HG03280 (cell line): ENCODE measurements around the gene STRN3.

Experiments
- ATAC-seq: cut with Tn5 transposase; IDR thresholded peaks from one replicate; pipeline ENCODE4 v1.9.1; 2021; ENCODE audit warnings: mild to moderate bottlenecking, moderate library complexity; ENCODE audit not compliant: unreplicated experiment

Gene STRN3

DNA sequence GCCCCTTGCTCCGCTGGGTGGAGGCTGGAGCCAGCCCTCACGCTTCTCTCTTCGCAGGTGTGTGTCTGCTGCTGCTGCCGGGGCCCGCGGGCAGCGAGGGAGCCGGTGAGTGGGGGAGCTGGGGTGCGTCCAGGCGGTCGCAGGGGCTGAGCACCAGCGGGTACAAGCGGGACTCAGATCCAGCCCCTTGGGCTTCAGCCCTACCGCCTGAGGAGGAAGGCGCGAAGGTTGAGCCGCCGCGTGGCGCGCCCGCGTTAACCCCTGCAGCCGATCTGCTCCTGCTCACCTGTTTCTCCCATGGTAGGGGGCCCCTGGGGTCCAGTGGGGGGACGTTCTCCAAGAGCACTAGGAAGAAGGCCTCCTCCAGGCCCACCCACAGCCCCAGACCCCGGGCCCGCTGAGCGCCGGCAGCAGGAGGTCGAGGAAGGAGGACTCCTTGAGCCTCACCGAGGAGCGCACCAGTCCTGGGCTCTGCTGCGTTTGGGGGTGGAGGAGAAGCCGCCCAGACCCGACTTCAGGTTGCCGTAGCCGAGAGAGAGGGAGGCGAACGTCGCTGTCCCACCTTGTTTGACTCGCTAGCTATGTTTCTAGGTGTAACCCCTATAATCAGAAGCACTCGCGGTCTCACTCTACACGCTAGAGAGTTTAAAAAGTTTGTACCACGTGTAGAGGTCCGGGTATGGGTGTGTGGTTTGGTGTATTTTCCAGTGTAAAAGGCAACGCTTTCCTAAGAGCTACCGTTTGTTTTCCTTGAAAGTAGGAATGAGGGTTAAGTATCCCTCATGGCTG, 151.0 kb downstream of the STRN3 start:
- peak; percentile 20 for ATAC-seq

DNA sequence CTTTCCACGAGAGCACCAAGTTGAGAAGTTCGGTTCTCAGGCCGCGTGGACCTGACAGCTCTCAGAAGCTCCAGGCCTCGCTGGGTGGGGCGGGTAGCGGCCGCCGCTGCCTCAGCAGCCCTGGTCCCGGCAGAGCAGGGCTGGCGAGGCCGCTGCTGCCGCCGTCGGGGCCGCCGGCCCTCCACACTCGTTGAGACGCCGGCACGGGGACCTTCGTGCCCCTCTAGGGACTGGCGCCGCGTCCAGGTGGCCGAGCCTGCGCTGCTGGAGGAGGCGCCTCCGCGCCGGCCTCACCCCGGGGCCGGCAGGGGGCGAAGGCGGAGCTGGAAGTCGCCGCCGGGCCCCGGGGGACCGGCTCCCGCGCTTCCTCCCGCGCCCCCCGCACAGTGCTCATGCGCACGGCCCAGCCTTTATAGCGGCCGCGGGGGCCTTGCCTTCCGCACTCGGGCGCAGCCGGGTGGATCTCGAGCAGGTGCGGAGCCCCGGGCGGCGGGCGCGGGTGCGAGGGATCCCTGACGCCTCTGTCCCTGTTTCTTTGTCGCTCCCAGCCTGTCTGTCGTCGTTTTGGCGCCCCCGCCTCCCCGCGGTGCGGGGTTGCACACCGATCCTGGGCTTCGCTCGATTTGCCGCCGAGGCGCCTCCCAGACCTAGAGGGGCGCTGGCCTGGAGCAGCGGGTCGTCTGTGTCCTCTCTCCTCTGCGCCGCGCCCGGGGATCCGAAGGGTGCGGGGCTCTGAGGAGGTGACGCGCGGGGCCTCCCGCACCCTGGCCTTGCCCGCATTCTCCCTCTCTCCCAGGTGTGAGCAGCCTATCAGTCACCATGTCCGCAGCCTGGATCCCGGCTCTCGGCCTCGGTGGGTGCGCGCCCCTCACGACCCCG, 151.8 kb downstream of the STRN3 start, which contains the start of gene COCH:
TSS of gene COCH (plus strand) at position 440 of the 879 bp plus-strand sequence. CDS start at position 820, 380 bp downstream.
- peak; percentile 75 for ATAC-seq

GRCh38 chr14:30873308-30874119, 152.7 kb downstream of the STRN3 start:
- ATAC-seq, result no peak

- ATAC-seq, result no peak
Measured at GRCh38 chr14:30872602-30873001, 153.6 kb downstream of the STRN3 start.

DNA sequence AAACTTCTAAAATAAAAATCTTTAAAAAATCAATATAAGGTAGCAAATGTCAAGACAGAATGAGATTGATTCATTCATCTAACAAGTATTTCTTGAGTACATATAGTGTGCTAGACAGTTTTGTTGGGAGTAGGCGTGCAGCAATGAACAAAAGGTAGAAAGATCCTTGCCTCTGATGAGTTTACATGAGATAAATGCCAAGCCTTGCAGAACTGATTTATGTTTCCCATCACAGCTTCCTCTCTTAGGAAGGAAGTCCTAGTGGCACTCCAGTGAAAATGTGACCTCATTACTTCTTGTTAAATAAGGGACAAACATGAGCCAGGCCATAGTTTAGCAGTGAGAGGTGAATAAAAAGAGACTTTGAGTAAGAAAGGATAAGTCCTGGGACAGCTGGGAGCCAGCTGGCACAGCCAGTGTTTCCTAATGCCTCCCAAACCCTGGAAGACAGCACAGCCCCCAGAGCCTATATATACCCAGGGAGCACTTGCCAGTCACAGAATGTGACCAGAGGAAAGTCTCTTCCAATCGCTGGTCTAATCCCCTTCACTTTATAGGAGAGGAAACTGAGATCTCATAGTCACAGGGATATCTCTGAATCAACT, 156.5 kb downstream of the STRN3 start:
- ATAC-seq, result no peak

- no peak for ATAC-seq
Measured at GRCh38 chr14:30868736-30869135, 157.4 kb downstream of the STRN3 start.

DNA sequence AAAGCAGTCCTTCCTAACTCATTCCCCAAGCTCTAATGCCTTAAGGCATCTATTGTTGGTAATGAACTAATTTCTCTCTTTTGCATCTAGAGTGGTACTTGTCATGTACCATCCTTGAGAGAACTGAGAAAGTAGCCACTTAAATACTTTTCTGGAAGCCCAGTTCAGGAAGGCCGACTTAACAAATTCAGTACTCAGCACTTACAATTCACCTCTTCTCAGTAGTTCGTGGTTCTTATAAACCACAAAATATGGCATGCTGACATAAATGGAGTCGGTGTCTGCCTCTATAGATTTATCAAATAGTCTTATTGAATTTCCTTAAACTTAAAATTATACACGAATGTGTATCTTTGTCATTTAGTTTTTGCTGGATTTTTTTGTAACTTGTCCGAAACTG, 161.2 kb downstream of the STRN3 start:
- no peak for ATAC-seq

GRCh38 chr14:30861200-30861599, 165.0 kb downstream of the STRN3 start:
- no peak for ATAC-seq

GRCh38 chr14:30855345-30856037, 170.7 kb downstream of the STRN3 start:
- no peak for ATAC-seq

DNA sequence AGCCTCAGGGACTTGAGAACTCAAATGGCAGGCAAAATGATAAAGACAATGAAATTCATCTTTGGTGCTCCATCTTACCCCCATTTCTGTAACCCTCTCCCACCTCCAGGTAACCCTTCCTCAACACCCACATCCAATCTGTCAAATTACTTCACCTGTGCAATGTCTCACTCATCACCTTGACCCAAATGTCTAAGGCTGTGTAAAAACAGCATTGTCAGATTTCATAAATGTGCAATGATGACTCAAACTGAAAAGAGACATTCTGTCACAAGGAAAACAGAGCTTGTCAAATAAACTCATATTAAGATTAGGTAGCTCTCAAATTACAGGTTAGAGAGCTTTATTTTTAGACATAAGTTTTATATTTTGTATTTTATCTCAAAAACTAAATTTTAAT, 171.7 kb downstream of the STRN3 start:
- ATAC-seq, result peak; percentile 44

GRCh38 chr14:30853946-30854345, 172.2 kb downstream of the STRN3 start:
- ATAC-seq, result no peak

DNA sequence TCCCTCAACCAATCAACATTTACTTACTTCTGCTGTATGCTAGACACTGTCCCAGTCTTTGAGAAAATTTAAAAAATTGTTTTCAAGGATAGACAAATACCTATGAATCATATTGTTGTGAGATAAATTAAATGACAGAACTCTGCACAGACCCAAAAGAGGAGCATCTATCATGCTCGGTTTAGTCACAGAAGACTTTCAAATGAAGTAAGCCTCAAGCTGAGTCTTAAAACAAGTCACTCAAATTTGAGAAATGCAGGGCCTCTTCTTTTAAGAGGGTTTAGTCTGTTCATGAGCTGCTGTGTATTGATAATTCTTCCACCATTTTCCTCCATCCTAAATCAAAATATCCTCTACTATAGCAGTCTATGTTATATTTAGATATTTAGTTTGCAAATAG, 176.2 kb downstream of the STRN3 start:
- ATAC-seq, result no peak

DNA sequence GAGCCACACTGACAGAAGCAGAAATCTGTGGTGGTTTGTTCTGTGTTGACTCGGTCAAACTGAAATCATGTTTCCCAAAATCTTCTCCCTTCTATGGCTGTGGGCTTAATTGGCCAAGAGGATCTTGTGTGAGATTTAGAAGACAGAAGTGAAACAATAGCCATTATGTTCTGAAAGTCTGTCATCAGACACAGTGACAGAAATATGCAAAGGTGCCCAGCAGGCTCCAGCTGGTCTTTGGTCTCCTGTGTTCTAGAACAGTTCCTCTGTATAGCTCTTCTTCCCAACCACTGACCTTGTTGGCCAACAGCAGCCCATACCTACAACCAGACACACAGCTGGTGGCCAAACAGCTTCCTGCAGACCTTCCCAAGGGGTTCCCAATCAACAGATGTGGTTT, 176.8 kb downstream of the STRN3 start:
- peak; percentile 94 for ATAC-seq

DNA sequence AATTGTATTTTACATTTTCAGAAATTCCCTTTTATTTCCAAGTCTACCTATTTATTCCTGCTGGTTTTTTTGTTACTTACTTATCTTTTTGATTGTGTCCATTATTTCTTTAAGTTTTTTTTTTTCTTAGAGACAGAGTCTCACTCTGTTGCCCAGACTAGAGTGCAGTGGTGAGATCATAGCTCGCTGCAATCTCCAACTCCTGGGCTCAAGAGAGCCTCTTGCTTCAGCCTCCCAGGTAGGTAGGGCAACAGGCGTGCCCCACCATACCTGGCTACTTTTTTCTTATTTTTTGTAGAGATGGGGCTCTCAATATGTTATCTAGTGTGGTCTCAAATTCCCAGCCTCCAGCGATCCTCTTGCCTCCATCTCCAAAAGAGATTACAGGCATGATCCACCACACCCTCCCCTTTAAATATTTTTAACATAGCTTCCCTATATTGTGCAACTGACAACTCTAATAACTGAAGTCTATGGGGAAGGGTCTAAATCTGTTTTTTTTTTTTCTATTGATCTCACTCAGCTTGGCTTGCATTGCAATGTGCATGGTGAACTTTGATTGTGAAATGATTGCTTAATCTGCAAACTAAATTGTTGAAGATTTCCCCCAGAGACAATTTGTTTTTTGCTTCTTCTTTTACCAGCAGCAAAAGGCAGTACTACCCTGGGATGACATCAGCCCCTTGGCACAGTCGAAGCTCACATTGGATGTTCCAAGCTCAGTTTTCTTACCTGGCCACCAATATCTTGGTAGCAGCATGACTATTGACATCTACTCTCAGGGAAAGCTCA, 177.5 kb downstream of the STRN3 start:
- no peak for ATAC-seq
